ENCODE results near the gene VENTX.

DNA sequence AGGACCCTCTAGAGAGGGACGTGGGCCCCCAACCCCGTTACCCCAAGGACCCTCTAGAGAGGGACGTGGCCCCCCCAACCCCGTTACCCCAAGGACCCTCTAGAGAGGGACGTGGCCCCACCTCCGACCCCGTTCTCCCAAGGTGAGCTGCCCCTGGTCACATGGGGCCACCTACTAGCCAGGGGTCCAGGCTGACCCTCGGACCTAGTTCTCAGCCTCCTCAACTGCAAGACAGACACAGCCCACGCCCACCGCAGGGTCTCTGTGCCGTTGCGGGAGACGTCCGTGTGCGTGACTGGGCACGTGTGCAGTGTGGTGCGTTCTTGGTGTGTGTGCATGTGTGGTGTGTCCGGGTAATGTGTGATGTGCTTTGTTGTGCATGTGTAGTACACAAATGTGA, 29.2 kb upstream of the VENTX start:
- TF ChIP-seq, protein P1, sequence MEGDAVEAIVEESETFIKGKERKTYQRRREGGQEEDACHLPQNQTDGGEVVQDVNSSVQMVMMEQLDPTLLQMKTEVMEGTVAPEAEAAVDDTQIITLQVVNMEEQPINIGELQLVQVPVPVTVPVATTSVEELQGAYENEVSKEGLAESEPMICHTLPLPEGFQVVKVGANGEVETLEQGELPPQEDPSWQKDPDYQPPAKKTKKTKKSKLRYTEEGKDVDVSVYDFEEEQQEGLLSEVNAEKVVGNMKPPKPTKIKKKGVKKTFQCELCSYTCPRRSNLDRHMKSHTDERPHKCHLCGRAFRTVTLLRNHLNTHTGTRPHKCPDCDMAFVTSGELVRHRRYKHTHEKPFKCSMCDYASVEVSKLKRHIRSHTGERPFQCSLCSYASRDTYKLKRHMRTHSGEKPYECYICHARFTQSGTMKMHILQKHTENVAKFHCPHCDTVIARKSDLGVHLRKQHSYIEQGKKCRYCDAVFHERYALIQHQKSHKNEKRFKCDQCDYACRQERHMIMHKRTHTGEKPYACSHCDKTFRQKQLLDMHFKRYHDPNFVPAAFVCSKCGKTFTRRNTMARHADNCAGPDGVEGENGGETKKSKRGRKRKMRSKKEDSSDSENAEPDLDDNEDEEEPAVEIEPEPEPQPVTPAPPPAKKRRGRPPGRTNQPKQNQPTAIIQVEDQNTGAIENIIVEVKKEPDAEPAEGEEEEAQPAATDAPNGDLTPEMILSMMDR (IDR thresholded peaks at IDR 0.05), result no peak
- TF ChIP-seq EP300 (IDR thresholded peaks at IDR 0.05) (no peak), POLR2A (IDR thresholded peaks at IDR 0.05; ENCODE audit: low read depth) (no peak), POLR2AphosphoS5 (IDR thresholded peaks at IDR 0.05) (no peak)
